K562 (cell line): ENCODE results near the gene SRCAP. TPM values are rescaled to one million over a fixed set of nuclear protein-coding genes. Genes with fewer than 3 reads are reported as not detected.

Source experiments
- BCOR ChIP-seq: fragments of 450-650 bp; IDR thresholded peaks from 2 replicates; pipeline ENCODE4 v1.6.1; 2016
- ETV6 ChIP-seq, 3 experiments: fragments of 150-350 bp in 1 of 3; sonication (generic) in 1 of 3; formaldehyde crosslinking in 1 of 3; IDR thresholded peaks; 2 replicates each; pipeline versions ENCODE4 v1.6.1 to v1.8.0; 2014 to 2022; ENCODE audit warnings: borderline replicate concordance in 2 of 3, low read depth in 2 of 3, antibody characterized with exemption in 1 of 3, low read length in 1 of 3, mild to moderate bottlenecking in 1 of 3, missing genetic modification reagents in 1 of 3
- FOXO4 ChIP-seq: fragments of 450-650 bp; formaldehyde crosslinking; IDR thresholded peaks from 2 replicates; pipeline ENCODE4 v1.4.0; 2020; ENCODE audit warnings: mild to moderate bottlenecking, moderate library complexity
- GTF2B ChIP-seq: IDR thresholded peaks from 2 replicates; pipeline ENCODE4 v1.6.1; 2011; ENCODE audit not compliant: insufficient read length; ENCODE audit errors: extremely low read depth
- HDAC2 ChIP-seq: fragments of 450-650 bp; IDR thresholded peaks from 2 replicates; pipeline ENCODE4 v1.6.1; 2016; ENCODE audit warnings: mild to moderate bottlenecking
- ILF3 ChIP-seq: fragments of 450-650 bp; IDR thresholded peaks from 2 replicates; pipeline ENCODE4 v1.6.1; 2018; ENCODE audit warnings: antibody characterized with exemption, mild to moderate bottlenecking, moderate library complexity, borderline replicate concordance
- NKRF ChIP-seq: fragments of 450-650 bp; IDR thresholded peaks from 2 replicates; pipeline ENCODE4 v1.6.1; 2016; ENCODE audit warnings: borderline replicate concordance
- NR3C1 ChIP-seq: sonication (generic); formaldehyde crosslinking; IDR thresholded peaks from 2 replicates; pipeline ENCODE4 v1.8.1; 2022; ENCODE audit warnings: missing genetic modification reagents
- SMARCC2 ChIP-seq: fragments of 450-650 bp; IDR thresholded peaks from 2 replicates; pipeline ENCODE4 v1.6.1; 2017; ENCODE audit warnings: antibody characterized with exemption, moderate library complexity, mild to moderate bottlenecking, low read depth
- polyA plus RNA-seq, 8 experiments: library from polyadenylated mRNA; depleted of rRNA in 4 of 8; stranded (reverse) in 5 of 8; unstranded in 3 of 8; fragments of >200 nt; fragmentation: Nextera tagmentation in 2 of 8; fragmentation: Illumina TruSeq in 1 of 8; extraction: Ambion mirVana in 2 of 8; extraction: Trizol in 1 of 8; gene quantifications; 2 replicates each; pipeline versions ENCODE4 v1.2.1 to v1.2.3, GENCODE V29; 2011 to 2014; ENCODE audit warnings: inconsistent platforms in 1 of 8, missing spikeins in 1 of 8
- total RNA-seq, 7 experiments: library from RNA; depleted of rRNA in 6 of 7; stranded (reverse); fragments of >200 nt in 6 of 7; fragmentation: Illumina TruSeq in 2 of 7; extraction: Trizol in 2 of 7; gene quantifications; 2 replicates each; pipeline versions ENCODE4 v1.2.1 to v1.2.3, GENCODE V29; 2011 to 2021; ENCODE audit warnings: low replicate concordance in 1 of 7
- TF ChIP-seq, protein P1 (sequence below): fragments of 200-600 bp; sonication (generic); IDR thresholded peaks from one replicate; pipeline ENCODE4 v1.6.1; 2012; ENCODE audit warnings: mild to moderate bottlenecking, low read depth, low read length, inconsistent platforms

The SRCAP gene
- total and polyA plus RNA-seq, 9 of the 15 experiments (the other 6 are each of a cell fraction or from before 2014, with no cell fraction given) = 0.21 to 62.6 (median 5.8) TPM

DNA sequence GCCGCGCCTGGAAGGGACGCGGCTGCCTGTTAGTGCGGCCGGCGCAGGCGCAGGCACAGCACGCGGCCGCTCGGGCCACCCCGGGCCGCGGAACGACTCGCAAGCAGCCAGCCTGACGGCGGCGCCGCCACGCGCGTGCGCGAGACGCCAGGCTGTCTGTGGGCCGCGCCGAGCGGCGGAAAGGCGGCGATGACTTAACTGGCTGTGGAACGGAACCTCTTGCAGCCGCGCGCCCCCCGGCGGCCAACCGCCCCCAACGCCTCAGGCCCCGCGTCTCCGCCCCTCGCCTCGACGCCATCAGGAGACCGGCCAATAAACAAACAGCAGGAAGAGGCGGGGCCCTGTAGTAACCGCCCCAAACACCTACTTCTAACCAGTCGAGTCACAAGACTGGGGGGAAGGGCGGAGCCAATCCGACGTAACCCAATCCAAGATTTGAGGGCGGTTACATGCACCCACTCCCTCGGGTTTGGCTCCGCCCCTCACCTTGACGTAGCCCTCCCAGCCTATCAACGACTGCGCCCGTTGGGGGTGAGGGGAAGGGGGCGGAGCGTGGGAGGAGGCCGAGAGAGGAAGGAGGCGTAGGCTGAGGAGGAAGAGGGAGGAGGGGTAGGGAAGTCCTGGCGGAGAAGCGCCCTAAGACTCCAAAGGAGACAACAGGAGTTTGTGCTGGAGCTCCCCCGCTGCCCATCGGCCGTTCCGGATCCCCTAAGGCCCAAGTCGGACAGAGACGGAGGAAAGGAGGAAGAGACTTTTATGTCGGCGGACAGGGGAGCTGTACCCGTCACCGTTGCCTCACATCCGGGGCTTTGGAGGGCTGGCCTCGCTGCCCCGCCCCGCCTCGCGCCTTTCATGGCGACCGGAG is 40.9 kb upstream of the SRCAP start, which contains the start of gene FBRS (continued):
- TF ChIP-seq GTF2B (no peak), ILF3 (peak; percentile 66; the same call in 1 of the 2 replicates), ETV6 (IDR thresholded peaks at IDR 0.05; ENCODE audit: borderline replicate concordance in 1 of 2, low read depth in 2 of 2, low read length in 1 of 2) (no peak; a peak in 1 of 4 replicates), ETV6 (CRISPR knock-in tag; IDR thresholded peaks at IDR 0.05; ENCODE audit: borderline replicate concordance) (no peak), BCOR (no peak), FOXO4 (CRISPR knock-in tag) (no peak), NKRF (peak; percentile 82), HDAC2 (peak; percentile 64; the same call in 1 of the 2 replicates), NR3C1 (CRISPR knock-in tag) (no peak), SMARCC2 (no peak)
- TF ChIP-seq, protein P1, sequence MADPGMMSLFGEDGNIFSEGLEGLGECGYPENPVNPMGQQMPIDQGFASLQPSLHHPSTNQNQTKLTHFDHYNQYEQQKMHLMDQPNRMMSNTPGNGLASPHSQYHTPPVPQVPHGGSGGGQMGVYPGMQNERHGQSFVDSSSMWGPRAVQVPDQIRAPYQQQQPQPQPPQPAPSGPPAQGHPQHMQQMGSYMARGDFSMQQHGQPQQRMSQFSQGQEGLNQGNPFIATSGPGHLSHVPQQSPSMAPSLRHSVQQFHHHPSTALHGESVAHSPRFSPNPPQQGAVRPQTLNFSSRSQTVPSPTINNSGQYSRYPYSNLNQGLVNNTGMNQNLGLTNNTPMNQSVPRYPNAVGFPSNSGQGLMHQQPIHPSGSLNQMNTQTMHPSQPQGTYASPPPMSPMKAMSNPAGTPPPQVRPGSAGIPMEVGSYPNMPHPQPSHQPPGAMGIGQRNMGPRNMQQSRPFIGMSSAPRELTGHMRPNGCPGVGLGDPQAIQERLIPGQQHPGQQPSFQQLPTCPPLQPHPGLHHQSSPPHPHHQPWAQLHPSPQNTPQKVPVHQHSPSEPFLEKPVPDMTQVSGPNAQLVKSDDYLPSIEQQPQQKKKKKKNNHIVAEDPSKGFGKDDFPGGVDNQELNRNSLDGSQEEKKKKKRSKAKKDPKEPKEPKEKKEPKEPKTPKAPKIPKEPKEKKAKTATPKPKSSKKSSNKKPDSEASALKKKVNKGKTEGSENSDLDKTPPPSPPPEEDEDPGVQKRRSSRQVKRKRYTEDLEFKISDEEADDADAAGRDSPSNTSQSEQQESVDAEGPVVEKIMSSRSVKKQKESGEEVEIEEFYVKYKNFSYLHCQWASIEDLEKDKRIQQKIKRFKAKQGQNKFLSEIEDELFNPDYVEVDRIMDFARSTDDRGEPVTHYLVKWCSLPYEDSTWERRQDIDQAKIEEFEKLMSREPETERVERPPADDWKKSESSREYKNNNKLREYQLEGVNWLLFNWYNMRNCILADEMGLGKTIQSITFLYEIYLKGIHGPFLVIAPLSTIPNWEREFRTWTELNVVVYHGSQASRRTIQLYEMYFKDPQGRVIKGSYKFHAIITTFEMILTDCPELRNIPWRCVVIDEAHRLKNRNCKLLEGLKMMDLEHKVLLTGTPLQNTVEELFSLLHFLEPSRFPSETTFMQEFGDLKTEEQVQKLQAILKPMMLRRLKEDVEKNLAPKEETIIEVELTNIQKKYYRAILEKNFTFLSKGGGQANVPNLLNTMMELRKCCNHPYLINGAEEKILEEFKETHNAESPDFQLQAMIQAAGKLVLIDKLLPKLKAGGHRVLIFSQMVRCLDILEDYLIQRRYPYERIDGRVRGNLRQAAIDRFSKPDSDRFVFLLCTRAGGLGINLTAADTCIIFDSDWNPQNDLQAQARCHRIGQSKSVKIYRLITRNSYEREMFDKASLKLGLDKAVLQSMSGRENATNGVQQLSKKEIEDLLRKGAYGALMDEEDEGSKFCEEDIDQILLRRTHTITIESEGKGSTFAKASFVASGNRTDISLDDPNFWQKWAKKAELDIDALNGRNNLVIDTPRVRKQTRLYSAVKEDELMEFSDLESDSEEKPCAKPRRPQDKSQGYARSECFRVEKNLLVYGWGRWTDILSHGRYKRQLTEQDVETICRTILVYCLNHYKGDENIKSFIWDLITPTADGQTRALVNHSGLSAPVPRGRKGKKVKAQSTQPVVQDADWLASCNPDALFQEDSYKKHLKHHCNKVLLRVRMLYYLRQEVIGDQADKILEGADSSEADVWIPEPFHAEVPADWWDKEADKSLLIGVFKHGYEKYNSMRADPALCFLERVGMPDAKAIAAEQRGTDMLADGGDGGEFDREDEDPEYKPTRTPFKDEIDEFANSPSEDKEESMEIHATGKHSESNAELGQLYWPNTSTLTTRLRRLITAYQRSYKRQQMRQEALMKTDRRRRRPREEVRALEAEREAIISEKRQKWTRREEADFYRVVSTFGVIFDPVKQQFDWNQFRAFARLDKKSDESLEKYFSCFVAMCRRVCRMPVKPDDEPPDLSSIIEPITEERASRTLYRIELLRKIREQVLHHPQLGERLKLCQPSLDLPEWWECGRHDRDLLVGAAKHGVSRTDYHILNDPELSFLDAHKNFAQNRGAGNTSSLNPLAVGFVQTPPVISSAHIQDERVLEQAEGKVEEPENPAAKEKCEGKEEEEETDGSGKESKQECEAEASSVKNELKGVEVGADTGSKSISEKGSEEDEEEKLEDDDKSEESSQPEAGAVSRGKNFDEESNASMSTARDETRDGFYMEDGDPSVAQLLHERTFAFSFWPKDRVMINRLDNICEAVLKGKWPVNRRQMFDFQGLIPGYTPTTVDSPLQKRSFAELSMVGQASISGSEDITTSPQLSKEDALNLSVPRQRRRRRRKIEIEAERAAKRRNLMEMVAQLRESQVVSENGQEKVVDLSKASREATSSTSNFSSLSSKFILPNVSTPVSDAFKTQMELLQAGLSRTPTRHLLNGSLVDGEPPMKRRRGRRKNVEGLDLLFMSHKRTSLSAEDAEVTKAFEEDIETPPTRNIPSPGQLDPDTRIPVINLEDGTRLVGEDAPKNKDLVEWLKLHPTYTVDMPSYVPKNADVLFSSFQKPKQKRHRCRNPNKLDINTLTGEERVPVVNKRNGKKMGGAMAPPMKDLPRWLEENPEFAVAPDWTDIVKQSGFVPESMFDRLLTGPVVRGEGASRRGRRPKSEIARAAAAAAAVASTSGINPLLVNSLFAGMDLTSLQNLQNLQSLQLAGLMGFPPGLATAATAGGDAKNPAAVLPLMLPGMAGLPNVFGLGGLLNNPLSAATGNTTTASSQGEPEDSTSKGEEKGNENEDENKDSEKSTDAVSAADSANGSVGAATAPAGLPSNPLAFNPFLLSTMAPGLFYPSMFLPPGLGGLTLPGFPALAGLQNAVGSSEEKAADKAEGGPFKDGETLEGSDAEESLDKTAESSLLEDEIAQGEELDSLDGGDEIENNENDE = no peak
